B cell (primary cell): ENCODE data around the gene CACNA1G. TPM values are rescaled to one million over a fixed set of nuclear protein-coding genes. Genes with fewer than 3 reads are reported as not detected.

Experiments used
- ATAC-seq: fragments of 200-7000 bp; cut with Tn5 transposase; one replicate; pipeline ENCODE4 v1.10.0; 2021; ENCODE audit warnings: low read depth, mild to moderate bottlenecking, moderate number of reproducible peaks, moderate library complexity
- CTCF ChIA-PET: fragments of 350-600 bp; sonication (Branson Sonifier 250); formaldehyde crosslinking; loops from one replicate; lab custom pipeline; 2021; ENCODE audit warnings: antibody characterized with exemption, inconsistent platforms; lab: Charles Lee
- POLR2A ChIA-PET: fragments of 350-600 bp; sonication (Branson Sonifier 250); formaldehyde crosslinking; loops from one replicate; lab custom pipeline; 2021; ENCODE audit warnings: antibody characterized with exemption; lab: Charles Lee
- DNase-seq: peaks from one replicate; pipeline ENCODE4 v3.0.0; 2013
- H2AFZ ChIP-seq: 2 replicates; pipeline ENCODE4 v1.6.1; 2012; ENCODE audit warnings: mild to moderate bottlenecking, low read depth, low read length; ENCODE audit not compliant: insufficient read depth, poor library complexity, severe bottlenecking
- H3K27ac ChIP-seq, 2 donors: 1 replicate in 1 of 2; 2 replicates in 1 of 2; pipeline ENCODE4 v1.5.1; 2012 to 2013; ENCODE audit warnings: low read length in 2 of 2, mild to moderate bottlenecking in 2 of 2, moderate library complexity in 1 of 2
- H3K27me3 ChIP-seq, 4 experiments: fragments of 200-600 bp in 1 of 4; sonication (generic) in 1 of 4; replicated peaks in 1 of 4; 1 replicate in 2 of 4; 2 replicates in 2 of 4; pipeline versions ENCODE4 v1.6.1 to v1.7.0; 2013 to 2016; ENCODE audit warnings: low read length in 3 of 4, mild to moderate bottlenecking in 2 of 4, mixed read lengths in 1 of 4, moderate library complexity in 1 of 4; ENCODE audit not compliant: insufficient read depth in 4 of 4, control insufficient read depth in 3 of 4; ENCODE audit errors: control extremely low read depth in 1 of 4
- H3K36me3 ChIP-seq, 2 experiments: replicated peaks in 1 of 2; 1 replicate in 1 of 2; 2 replicates in 1 of 2; pipeline versions ENCODE4 v1.6.1 to v1.7.1; 2013; ENCODE audit warnings: low read length in 1 of 2; ENCODE audit not compliant: insufficient read depth in 2 of 2, control insufficient read depth in 1 of 2; ENCODE audit errors: control extremely low read depth in 1 of 2, extremely low read depth in 1 of 2
- H3K4me1 ChIP-seq, 2 donors: fragments of 200-600 bp in 1 of 2; sonication (generic) in 1 of 2; 1 replicate in 1 of 2; 2 replicates in 1 of 2; pipeline versions ENCODE4 v1.5.1 to v1.6.1; 2013 to 2017; ENCODE audit warnings: low read length in 2 of 2; ENCODE audit not compliant: control insufficient read depth in 2 of 2, insufficient read depth in 2 of 2
- H3K4me2 ChIP-seq: replicated peaks from 2 replicates; pipeline ENCODE3; 2012; ENCODE audit warnings: mild to moderate bottlenecking, low read depth, low read length; ENCODE audit not compliant: poor library complexity, severe bottlenecking
- H3K4me3 ChIP-seq, 5 experiments: fragments of 200-600 bp in 1 of 5; sonication (generic) in 1 of 5; 1 replicate in 3 of 5; 2 replicates in 2 of 5; pipeline versions ENCODE4 v1.5.1 to v1.7.0; 2011 to 2016; ENCODE audit warnings: low read length in 4 of 5, mild to moderate bottlenecking in 4 of 5, low read depth in 2 of 5, control low read depth in 1 of 5, moderate library complexity in 1 of 5; ENCODE audit not compliant: insufficient read depth in 1 of 5; ENCODE audit errors: control extremely low read depth in 1 of 5, extremely low read depth in 1 of 5
- H3K79me2 ChIP-seq: fragments of 200-600 bp; sonication (generic); one replicate; pipeline ENCODE4 v1.6.0; 2016; ENCODE audit warnings: low read length; ENCODE audit not compliant: control insufficient read depth, insufficient read depth
- H3K9ac ChIP-seq: fragments of 200-600 bp; sonication (generic); 2 replicates; pipeline ENCODE4 v1.6.1; 2017; ENCODE audit warnings: mild to moderate bottlenecking, low read length, moderate library complexity
- H3K9me3 ChIP-seq, 3 donors: one replicate each; pipeline versions ENCODE4 v1.6.1 to v1.7.1; 2013; ENCODE audit warnings: low read length in 2 of 3; ENCODE audit not compliant: control insufficient read depth in 2 of 3, insufficient read depth in 1 of 3; ENCODE audit errors: control extremely low read depth in 1 of 3
- H4K20me1 ChIP-seq: 2 replicates; pipeline ENCODE4 v1.6.0; 2012; ENCODE audit warnings: mild to moderate bottlenecking, low read length; ENCODE audit not compliant: insufficient read depth, control insufficient read depth, poor library complexity, severe bottlenecking
- H3K27ac Mint-ChIP-seq: one replicate; pipeline ENCODE4 v1.8.0; 2021; ENCODE audit warnings: mixed read lengths
- H3K27me3 Mint-ChIP-seq: one replicate; pipeline ENCODE4 v1.8.0; 2021; ENCODE audit warnings: mixed read lengths
- H3K4me1 Mint-ChIP-seq: one replicate; pipeline ENCODE4 v1.8.0; 2021; ENCODE audit warnings: mixed read lengths
- H3K4me3 Mint-ChIP-seq: one replicate; pipeline ENCODE4 v1.8.0; 2021; ENCODE audit warnings: mixed read lengths
- H3K9me3 Mint-ChIP-seq: one replicate; pipeline ENCODE4 v1.8.0; 2022; ENCODE audit warnings: mixed read lengths; ENCODE audit not compliant: insufficient read depth
- CTCF ChIP-seq: fragments of 200-600 bp; IDR thresholded peaks from one replicate; pipeline ENCODE4 v1.8.0; 2022; ENCODE audit warnings: antibody characterized with exemption, mild to moderate bottlenecking
- EZH2 ChIP-seq: IDR thresholded peaks from 2 replicates; pipeline ENCODE4 v1.6.1; 2012; ENCODE audit warnings: borderline replicate concordance, low read depth, mild to moderate bottlenecking, moderate library complexity, low read length; ENCODE audit not compliant: insufficient read depth, poor library complexity, severe bottlenecking
- WGBS: methylation state at CpG from one replicate; pipeline ENCODE4 v1.1.5; 2013; ENCODE audit warnings: missing lambda C conversion rate; ENCODE audit not compliant: insufficient coverage; 5-methylcytosine and 5-hydroxymethylcytosine counted together
- intact Hi-C: fragments of 100-400 bp; cut with micrococcal nuclease; formaldehyde crosslinking; loops from one replicate; pipeline ENCODE4 v1.10.0; 2022
- polyA plus RNA-seq: library from polyadenylated mRNA; depleted of rRNA; stranded (reverse); fragments of >200 nt; gene quantifications from 2 replicates; pipeline ENCODE4 v1.2.3, GENCODE V29; 2012
- total RNA-seq, 2 donors: library from RNA; stranded (reverse); fragments of 120-200 nt in 1 of 2; gene quantifications; 1 replicate in 1 of 2; 2 replicates in 1 of 2; pipeline versions ENCODE4 v1.2.3 to v1.2.4, GENCODE V29; 2013 to 2022

Gene CACNA1G
- total and polyA plus RNA-seq, 2 donors (not counting 1 experiment from before 2014, with no cell fraction given), result 0.12 TPM; not detected in 1

GRCh38 chr17:50569592-50569991 is 9.1 kb downstream of the CACNA1G start:
- CTCF ChIA-PET, result no interaction called here

GRCh38 chr17:50570032-50570431 is 9.5 kb downstream of the CACNA1G start:
- Histone ChIP-seq H3K4me1 (peaks cover 0 to 3% of the 10 kb centered on the region in 2 donors), H3K36me3 (no peaks in the 10 kb centered on the region), H3K4me3 (no peak overlapping the region), H2AFZ (no peak overlapping the region), H3K9me3 (no peaks in the 10 kb centered on the region), H3K4me2 (no peak overlapping the region), H4K20me1 (no peaks in the 10 kb centered on the region), H3K27me3 (peaks cover 0 to 33% (median 8%) of the 10 kb centered on the region in 4 experiments), H3K9ac (no peak overlapping the region), H3K79me2 (no peaks in the 10 kb centered on the region), H3K27ac (no peak overlapping the region)
- Mint-ChIP-seq H3K9me3 (no peaks in the 10 kb centered on the region), H3K4me1 (peaks cover 7% of the 10 kb centered on the region), H3K27ac (no peak overlapping the region), H3K27me3 (peaks cover 52% of the 10 kb centered on the region), H3K4me3 (no peak overlapping the region)
- ChIA-PET CTCF (no interaction called here), POLR2A (no interaction called here)
- WGBS, result 92% methylated on average over 8 of the region's 8 CpGs
- intact Hi-C loops, result no loop called here
- DNase-seq, result no peak
- ATAC-seq, result no peak
- TF ChIP-seq CTCF, result no peak
- TF ChIP-seq EZH2, result no peak

More at GRCh38 chr17:50569592-50569991, 9.1 kb downstream of the CACNA1G start:
- ATAC-seq, result no peak
- no peak overlapping the region for H3K4me3 ChIP-seq
- TF ChIP-seq CTCF (no peak), EZH2 (no peak)
- H3K4me1 Mint-ChIP-seq, result peaks cover 10% of the 10 kb centered on the region
- no peak overlapping the region for H3K9ac ChIP-seq
- no peaks in the 10 kb centered on the region for H3K36me3 ChIP-seq
- intact Hi-C loops, result no loop called here
- no peaks in the 10 kb centered on the region for H3K79me2 ChIP-seq
- H3K9me3 Mint-ChIP-seq, result no peaks in the 10 kb centered on the region
- 98% methylated on average over 6 of the region's 7 CpGs for WGBS
- no peak for DNase-seq
- H4K20me1 ChIP-seq, result no peaks in the 10 kb centered on the region
- no peak overlapping the region for H3K27ac Mint-ChIP-seq
- H2AFZ ChIP-seq, result no peak overlapping the region
- no peak overlapping the region for H3K27ac ChIP-seq
- H3K4me3 Mint-ChIP-seq, result no peak overlapping the region
- no peak overlapping the region for H3K4me2 ChIP-seq
- peaks cover 0 to 5% of the 10 kb centered on the region in 2 donors for H3K4me1 ChIP-seq
- no peaks in the 10 kb centered on the region for H3K9me3 ChIP-seq
- peaks cover 0 to 37% (median 9%) of the 10 kb centered on the region in 4 experiments for H3K27me3 ChIP-seq
- peaks cover 54% of the 10 kb centered on the region for H3K27me3 Mint-ChIP-seq
- POLR2A ChIA-PET, result no interaction called here
